ENCODE measurements around the gene FGF9. TPM values are rescaled to one million over a fixed set of nuclear protein-coding genes. Genes with fewer than 3 reads are reported as not detected.

The FGF9 gene
- total RNA-seq, 4 donors from 2014 or later: 0.27 to 1.8 (median 1.4) TPM; not detected in 1

DNA sequence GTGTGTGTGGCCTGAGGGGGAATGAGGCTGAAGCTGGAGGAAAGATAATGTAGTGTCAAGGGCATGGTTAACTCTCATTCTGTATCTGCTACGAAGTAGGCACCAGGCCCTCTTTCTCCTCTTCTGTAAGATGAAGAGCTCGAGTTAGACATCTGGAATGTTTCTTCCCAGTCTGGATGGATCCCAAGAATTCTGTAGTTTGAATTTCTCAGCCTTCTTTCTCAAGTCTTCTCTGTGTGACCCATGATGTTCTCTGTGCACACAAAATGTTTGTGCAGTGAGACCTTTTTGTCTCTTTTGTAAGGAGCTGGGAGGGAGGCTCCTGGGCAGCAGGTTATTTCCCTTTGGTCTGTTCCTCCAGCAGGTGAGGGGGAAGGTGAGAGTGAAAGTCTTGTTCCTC is 13.7 kb downstream of the FGF9 start:
- TF ChIP-seq, protein P1, sequence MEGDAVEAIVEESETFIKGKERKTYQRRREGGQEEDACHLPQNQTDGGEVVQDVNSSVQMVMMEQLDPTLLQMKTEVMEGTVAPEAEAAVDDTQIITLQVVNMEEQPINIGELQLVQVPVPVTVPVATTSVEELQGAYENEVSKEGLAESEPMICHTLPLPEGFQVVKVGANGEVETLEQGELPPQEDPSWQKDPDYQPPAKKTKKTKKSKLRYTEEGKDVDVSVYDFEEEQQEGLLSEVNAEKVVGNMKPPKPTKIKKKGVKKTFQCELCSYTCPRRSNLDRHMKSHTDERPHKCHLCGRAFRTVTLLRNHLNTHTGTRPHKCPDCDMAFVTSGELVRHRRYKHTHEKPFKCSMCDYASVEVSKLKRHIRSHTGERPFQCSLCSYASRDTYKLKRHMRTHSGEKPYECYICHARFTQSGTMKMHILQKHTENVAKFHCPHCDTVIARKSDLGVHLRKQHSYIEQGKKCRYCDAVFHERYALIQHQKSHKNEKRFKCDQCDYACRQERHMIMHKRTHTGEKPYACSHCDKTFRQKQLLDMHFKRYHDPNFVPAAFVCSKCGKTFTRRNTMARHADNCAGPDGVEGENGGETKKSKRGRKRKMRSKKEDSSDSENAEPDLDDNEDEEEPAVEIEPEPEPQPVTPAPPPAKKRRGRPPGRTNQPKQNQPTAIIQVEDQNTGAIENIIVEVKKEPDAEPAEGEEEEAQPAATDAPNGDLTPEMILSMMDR (IDR thresholded peaks at IDR 0.05): no peak
- TF ChIP-seq POLR2A (IDR thresholded peaks at IDR 0.05): no peak
- TF ChIP-seq EP300 (IDR thresholded peaks at IDR 0.05; ENCODE audit: low read depth): no peak
- TF ChIP-seq POLR2AphosphoS5 (IDR thresholded peaks at IDR 0.05): no peak
- intact Hi-C loops (cut with DNase I; ENCODE audit: low total_unique reads) (no loop called here), in situ Hi-C loops (cut with MboI; ENCODE audit: low pct_ligation_motif_present in 1 of 4, low pct_unique_long_range_greater_than_20kb in 1 of 4, low sequenced_read_pairs in 3 of 4) (no loop called here)
- Histone ChIP-seq H3K27me3 (no peaks in the 10 kb centered on the region), H3K4me1 (no peaks in the 10 kb centered on the region), H3K9me3 (no peaks in the 10 kb centered on the region), H3K4me3 (no peak overlapping the region), H3K36me3 (no peaks in the 10 kb centered on the region), H3K27ac (no peak overlapping the region)
- 67 to 73% methylated on average over 2 of the region's 2 CpGs for WGBS, 2 donors (ENCODE audit: low coverage in 1 of 2)
- DNase-seq: no peak

DNA sequence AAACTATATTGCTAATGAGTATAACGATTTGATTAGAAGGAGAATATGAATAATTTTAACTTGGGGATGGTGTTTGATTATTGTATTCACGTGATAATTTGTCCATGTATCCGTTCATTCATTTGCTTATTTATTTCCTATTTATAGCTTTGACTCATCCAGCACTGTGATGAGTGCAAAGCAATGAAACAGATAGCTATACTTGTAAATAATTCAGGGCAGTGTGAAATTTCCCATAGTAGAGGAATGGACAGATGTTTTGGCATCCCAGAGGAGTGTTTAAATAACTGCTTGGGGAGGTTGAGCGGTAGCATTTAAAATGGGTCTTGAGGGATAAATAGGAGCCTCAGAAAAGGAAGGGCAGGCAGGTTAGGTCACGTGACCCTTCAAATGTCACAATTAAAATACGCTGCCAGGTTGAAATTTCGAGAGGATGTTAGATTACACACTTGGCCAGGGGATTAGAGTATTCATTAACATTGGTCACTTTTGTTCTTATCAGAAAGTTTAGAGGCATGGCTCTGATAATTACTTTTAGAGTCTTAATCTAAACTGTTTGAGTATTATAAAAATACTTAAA is 14.7 kb downstream of the FGF9 start:
- Histone ChIP-seq H3K4me3 (no peak overlapping the region), H3K27me3 (no peaks in the 10 kb centered on the region), H3K27ac (no peak overlapping the region), H3K9me3 (no peaks in the 10 kb centered on the region), H3K36me3 (no peaks in the 10 kb centered on the region), H3K4me1 (no peaks in the 10 kb centered on the region)
- WGBS, 2 donors (ENCODE audit: low coverage in 1 of 2): 81 to 83% methylated on average over 7 of the region's 7 CpGs
- DNase-seq: no peak
- intact Hi-C loops (cut with DNase I; ENCODE audit: low total_unique reads): no loop called here
- in situ Hi-C loops (cut with MboI; ENCODE audit: low pct_ligation_motif_present in 1 of 4, low pct_unique_long_range_greater_than_20kb in 1 of 4, low sequenced_read_pairs in 3 of 4): no loop called here
- TF ChIP-seq POLR2A (IDR thresholded peaks at IDR 0.05): no peak
- TF ChIP-seq POLR2AphosphoS5 (IDR thresholded peaks at IDR 0.05): no peak
- TF ChIP-seq, protein P1 (IDR thresholded peaks at IDR 0.05): no peak
- TF ChIP-seq EP300 (IDR thresholded peaks at IDR 0.05; ENCODE audit: low read depth): no peak

DNA sequence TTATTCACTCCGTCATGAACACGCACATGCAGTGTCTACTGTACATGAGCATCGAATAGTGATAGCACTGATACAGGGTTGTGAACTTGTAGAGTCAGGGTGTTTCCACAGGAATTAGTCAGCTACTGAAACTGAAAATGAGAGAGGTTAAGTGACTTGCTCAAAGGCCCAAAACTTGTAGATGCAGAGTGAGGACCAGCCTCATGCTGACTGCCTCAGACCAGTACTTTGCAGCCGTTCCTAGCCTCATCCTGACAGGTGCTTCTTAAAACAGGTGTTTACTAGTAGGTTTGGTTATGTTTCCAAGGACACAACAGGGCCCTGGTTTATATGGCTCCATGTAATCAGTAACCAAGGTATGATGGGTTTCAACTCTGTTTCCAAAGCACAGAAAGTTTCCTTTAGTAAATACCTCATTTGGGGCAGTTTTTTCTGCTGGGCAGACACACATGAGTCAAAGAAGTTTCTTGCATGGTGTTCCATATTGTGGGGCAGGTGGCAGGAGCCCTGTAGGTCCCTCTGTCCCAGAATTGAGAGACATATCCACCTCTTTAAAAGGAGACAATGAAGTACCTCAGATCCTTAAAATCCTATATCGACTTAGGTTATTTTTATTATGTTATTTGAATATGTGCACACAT is 16.0 kb downstream of the FGF9 start:
- no peak for TF ChIP-seq POLR2A (IDR thresholded peaks at IDR 0.05)
- TF ChIP-seq, protein P1 (IDR thresholded peaks at IDR 0.05): no peak
- TF ChIP-seq EP300 (IDR thresholded peaks at IDR 0.05; ENCODE audit: low read depth): no peak
- TF ChIP-seq POLR2AphosphoS5 (IDR thresholded peaks at IDR 0.05): no peak
- Histone ChIP-seq H3K27ac (no peak overlapping the region), H3K9me3 (no peaks in the 10 kb centered on the region), H3K27me3 (no peaks in the 10 kb centered on the region), H3K36me3 (no peaks in the 10 kb centered on the region), H3K4me1 (no peaks in the 10 kb centered on the region), H3K4me3 (no peak overlapping the region)
- in situ Hi-C loops (cut with MboI; ENCODE audit: low pct_ligation_motif_present in 1 of 4, low pct_unique_long_range_greater_than_20kb in 1 of 4, low sequenced_read_pairs in 3 of 4) (no loop called here), intact Hi-C loops (cut with DNase I; ENCODE audit: low total_unique reads) (no loop called here)
- 25 to 47% methylated on average over 1 to 5 of the region's 5 CpGs for WGBS, 2 donors (ENCODE audit: low coverage in 1 of 2)
- DNase-seq: no peak

DNA sequence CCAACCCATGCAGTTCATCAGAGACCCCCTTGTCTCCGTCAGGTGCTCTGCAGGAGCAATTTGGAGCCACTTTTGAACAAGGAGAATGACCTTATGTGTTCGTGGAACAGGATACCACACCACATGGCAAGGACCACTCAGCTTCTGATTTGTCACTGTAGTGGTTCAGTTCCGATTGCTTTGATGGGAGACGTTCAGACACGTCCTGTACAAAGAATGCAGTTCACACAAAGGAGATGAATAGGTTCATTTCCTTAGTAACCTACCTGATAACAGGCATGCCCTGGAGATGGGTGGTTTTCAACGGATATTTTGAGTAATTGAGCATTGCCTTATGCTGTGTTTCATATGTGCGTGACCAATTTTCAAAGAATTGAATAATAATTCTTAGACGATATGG is 17.2 kb downstream of the FGF9 start:
- DNase-seq: no peak
- Histone ChIP-seq H3K27me3 (no peaks in the 10 kb centered on the region), H3K9me3 (no peaks in the 10 kb centered on the region), H3K4me3 (no peak overlapping the region), H3K36me3 (no peaks in the 10 kb centered on the region), H3K27ac (no peak overlapping the region), H3K4me1 (no peaks in the 10 kb centered on the region)
- in situ Hi-C loops (cut with MboI; ENCODE audit: low pct_ligation_motif_present in 1 of 4, low pct_unique_long_range_greater_than_20kb in 1 of 4, low sequenced_read_pairs in 3 of 4): no loop called here
- 70 to 80% methylated on average over 5 to 8 of the region's 8 CpGs for WGBS, 2 donors (ENCODE audit: low coverage in 1 of 2)
- intact Hi-C loops (cut with DNase I; ENCODE audit: low total_unique reads): no loop called here
- TF ChIP-seq, protein P1 (IDR thresholded peaks at IDR 0.05): no peak
- TF ChIP-seq EP300 (IDR thresholded peaks at IDR 0.05; ENCODE audit: low read depth) (no peak), POLR2AphosphoS5 (IDR thresholded peaks at IDR 0.05) (no peak), POLR2A (IDR thresholded peaks at IDR 0.05) (no peak)

Data from transverse colon (tissue), 4 donors.